Activated CD4-positive, alpha-beta T cell treated with anti-CD3 and anti-CD28 coated beads, Interleukin-2, Interleukin-6, amounts not matched to agents 100 ng/mL and 50 ng/mL, durations not matched to agents 16 hours and 8 hours (primary cell): ENCODE measurements around the gene ANK2.
A peak's percentile ranks its signal among the peaks of the same experiment; 100 is the strongest.
"Not testable (repeated sequence)": the region's sequence is repeated elsewhere in the genome, so short reads cannot be mapped to it uniquely, and the experiment has no call there.

Experiments
- DNase-seq: peaks from one replicate; pipeline ENCODE4 v3.0.0-alpha.2; 2020

Gene ANK2

DNA sequence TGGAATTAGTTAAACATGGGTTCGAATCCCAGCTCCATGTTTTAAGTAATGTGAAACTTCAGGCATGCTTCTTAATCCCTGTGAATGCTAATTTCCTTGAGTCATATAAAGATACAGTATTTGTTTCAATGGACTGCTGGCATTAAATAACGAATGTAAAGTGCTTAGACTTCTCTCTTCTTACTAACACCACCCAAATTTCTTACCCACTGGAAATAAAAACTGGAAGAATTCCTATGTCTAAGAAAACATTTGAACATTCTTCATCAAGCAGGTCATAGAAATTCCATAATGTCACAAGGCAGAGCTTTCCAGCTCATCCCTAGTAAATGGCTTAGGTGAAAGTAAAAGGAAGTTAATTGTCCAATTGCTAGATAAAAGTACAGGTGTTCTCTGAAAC lies 172.5 kb downstream of the ANK2 start:
- no peak for DNase-seq

DNA sequence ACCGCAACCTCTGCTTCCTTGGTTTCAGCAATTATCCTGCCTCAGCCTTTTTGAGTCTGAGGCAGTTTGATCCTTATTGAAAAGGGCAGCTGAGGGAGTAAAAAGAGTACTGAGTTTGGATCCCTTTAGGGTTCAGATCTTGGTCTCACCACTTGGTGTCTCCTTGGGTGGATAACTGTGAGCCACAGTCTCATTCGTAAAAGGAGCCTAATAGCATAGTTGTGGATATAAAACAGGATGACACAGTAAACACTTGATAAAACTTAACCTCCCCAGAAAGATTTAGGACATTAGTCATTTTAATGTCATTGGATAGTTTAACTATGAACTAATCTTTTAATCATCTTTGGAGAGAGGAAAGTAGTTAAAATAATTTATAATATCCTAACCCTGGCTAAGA lies 173.0 kb downstream of the ANK2 start:
- no peak for DNase-seq

DNA sequence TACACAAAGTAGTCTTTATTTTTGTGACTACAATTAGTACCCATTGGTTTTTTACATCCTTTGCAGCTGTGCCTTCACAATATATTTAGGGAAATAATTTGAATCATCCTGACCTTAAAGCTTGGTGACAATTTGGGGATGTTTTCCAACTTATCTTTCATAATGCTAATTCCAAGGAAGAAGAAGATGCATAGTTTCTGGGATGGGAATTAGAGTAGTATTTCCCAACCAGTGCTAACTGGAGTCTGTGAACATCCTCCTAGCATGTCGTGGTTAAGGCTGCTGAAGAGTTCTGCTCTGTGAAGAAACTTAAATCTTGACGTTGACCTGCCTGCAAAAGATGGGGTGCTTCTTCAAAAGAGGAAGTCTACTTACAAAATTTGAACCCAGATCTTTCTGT lies 173.5 kb downstream of the ANK2 start:
- DNase-seq, result no peak

GRCh38 chr4:113232194-113232593 lies 182.7 kb downstream of the ANK2 start:
- no peak for DNase-seq

DNA sequence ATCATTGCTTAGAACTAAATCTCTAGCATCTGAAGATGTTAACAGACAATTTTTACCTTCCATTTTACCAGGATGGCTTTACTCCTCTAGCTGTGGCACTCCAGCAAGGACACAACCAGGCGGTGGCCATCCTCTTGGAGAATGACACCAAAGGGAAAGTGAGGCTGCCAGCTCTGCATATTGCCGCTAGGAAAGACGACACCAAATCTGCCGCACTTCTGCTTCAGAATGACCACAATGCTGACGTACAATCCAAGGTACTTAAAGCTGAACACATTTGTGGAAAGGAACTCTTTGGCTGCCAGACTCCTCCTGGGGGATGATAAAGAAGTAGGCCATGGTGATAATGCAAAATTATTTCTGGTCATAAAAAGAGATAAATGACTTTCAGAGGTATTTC lies 187.5 kb downstream of the ANK2 start:
- no peak for DNase-seq

DNA sequence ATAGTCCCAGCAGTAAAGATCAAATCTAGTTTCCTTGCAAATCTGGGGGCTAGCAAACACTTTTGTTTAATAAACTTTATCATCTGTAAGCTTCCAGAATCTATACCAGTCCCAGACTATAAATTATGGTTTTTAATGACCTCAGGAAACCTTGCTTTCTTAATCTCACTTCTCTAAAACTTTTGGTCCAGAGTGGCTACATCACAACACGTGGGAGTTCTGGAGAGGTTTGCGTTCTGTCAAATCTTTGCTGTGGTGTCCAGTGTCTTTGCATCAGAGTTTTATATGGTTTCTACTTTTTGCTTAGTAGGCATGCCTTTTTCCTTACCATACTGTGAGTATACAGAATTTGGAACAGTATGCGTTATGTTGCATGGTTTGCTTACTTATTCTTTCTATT lies 193.9 kb downstream of the ANK2 start:
- no peak for DNase-seq

DNA sequence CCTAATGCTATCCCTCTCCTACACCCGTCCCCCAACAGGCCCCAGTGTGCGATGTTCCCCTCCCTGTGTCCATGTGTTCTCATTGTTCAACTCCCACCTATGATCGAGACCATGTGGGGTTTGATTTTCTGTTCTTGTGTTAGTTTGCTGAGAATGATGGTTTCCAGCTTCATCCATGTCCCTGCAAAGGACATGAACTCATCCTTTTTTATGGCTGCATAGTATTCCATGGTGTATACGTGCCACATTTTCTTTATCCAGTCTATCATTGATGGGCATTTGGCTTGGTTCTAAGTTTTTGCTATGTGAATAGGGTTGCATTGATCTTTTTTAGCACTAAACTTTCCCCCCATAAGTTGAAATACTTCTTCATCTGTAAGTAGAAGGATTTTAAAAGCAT lies 195.3 kb downstream of the ANK2 start:
- not testable (repeated sequence) for DNase-seq

DNA sequence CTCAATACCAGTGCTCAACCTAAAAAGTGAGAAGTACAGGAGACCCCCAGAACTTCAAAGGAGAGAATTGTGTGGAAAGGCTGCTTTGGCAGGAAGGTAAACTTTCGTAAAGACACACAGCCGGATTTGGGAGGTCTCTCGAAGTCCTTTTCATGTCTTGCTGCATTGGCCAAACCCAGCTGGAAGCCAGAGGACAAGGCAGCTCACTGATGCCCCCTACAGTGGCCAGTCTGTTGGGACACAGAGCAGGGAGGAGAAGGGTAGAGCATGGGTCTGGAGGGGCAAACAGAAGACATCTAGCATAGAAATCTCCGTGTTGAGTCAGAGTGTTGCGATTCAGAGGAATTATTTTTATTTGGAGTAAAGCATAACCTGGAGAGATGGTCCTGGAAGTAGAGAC lies 198.9 kb downstream of the ANK2 start:
- no peak for DNase-seq

DNA sequence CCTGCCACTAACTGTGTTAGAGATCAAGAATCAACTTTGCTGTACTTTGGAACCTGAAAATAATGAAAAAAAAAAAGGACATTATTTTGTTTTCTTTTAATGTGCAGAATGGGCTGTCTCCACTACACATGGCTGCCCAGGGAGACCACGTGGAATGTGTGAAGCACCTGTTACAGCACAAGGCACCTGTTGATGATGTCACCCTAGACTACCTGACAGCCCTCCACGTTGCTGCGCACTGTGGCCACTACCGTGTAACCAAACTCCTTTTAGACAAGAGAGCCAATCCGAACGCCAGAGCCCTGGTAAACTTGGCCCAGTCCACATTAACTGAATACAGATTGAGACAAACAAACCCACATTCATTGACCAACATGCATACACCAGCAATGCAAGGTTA lies 206.2 kb downstream of the ANK2 start:
- DNase-seq, result no peak

DNA sequence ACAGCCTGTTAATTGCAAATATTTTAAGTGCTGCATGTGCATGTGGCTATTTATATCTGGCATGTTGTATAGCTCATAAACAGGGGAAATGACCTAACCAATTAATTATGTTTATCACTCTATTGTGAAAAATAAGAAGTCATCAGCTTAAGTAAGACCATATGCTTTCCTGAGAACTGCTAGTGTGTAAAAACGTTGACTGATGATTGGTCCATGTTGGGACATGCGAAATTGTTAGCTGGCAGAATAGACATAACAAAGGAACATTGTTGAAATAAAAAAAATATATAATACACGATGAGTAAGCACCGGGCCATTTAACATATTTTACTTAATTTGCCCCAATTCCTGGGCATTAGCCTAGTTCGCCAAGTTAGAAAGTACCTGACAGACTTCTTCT lies 207.5 kb downstream of the ANK2 start:
- DNase-seq, result no peak

- DNase-seq, result no peak
These were observed 211.2 kb downstream of the ANK2 start for GRCh38 chr4:113260688-113261087.

DNA sequence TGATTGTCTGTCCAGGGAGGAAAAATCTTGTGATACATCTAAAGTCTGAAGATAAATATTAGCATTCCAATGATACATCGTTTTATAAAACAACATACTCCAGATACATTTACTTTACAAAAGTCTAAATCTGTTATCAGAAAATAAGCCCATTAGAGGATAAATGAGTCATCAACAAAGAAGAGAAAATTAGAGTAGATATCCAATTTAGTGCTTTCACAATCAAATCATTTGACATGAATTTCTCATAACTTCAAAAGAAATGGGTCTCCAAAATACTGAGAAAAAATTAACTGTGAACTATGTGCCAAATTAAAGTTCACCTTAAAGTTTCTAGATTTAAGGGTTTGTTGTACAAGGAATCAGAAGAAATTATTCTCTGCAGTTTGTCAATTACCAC lies 213.8 kb downstream of the ANK2 start:
- DNase-seq, result no peak

GRCh38 chr4:113270520-113271319 lies 221.3 kb downstream of the ANK2 start:
- DNase-seq, result no peak

GRCh38 chr4:113272523-113272922 lies 223.1 kb downstream of the ANK2 start:
- no peak for DNase-seq

GRCh38 chr4:113273721-113274220 lies 224.3 kb downstream of the ANK2 start:
- DNase-seq, result no peak

DNA sequence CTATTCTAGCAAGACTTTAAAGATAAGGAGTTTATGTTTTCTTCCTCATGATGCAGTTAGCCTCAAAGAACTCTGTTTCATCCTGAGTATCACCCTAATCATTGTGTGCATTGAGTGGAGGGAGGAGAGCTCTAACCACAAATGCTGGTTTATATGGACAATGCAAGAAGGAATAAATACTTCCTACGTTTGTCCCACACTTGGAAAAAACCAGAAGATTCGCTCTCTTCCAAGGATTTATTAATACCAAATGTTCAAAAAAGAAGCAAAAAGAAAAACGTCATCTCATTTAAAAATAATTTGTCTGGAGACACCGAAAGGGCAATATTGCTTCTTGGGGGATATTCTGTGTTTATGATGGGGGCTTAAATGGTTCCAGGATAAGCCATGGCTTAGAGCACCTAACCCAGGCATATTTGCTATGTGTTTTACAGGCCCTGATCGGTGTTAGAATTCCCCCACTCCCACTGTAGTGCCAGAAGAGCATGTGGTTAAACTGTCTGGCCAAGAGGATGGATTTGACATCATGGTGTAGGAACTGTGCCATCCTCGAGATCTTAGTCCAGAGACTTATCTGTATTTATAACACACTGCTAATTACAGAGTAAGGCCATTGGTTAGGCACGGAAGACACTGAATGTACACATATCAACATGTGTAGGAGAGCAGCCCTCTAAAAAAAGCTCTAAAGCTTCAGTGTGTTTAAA lies 227.2 kb downstream of the ANK2 start:
- no peak for DNase-seq

- DNase-seq, result peak; percentile 76
These were observed 229.0 kb downstream of the ANK2 start for GRCh38 chr4:113278324-113278934.

DNA sequence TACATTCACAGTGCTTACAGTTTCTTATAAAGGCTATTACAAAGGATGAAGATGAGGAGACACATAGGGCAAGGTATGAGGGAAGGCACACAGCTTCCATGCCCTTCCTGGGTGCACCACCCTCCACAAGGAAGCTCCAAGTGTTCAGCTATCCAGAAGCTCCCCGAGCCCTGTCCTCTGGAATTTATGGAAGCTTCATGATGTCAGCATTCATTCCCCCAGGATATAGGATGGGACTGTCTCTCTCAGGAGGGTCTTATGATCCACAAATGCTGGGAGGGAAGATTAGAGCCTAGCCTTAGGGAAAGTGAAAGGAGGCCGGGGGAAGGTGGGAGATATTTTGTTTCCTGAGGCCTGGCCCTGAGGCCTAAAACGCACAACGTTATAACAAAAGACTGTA lies 236.0 kb downstream of the ANK2 start:
- DNase-seq, result no peak

GRCh38 chr4:113288257-113288656 lies 238.8 kb downstream of the ANK2 start:
- DNase-seq, result no peak

DNA sequence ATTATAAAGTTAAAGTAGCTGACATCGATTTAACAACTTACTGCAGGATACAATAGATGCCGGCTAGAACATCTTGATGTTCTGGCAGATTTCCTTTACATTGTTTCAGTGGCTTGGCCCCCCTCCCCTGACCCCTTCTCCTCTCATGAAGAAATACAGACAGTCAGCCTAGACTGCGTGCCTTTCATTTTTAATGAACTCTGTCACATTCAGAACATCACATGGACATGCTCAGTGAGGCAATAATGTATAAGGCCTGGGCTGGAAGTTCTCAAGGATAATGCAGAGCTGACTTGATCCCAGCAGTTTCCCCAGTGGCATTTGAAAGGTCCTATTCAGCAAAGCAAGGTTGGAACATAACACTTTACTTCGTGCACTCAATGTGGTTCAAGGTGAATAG lies 239.2 kb downstream of the ANK2 start:
- no peak for DNase-seq

GRCh38 chr4:113289766-113290165 lies 240.3 kb downstream of the ANK2 start:
- no peak for DNase-seq

GRCh38 chr4:113290666-113291065 lies 241.2 kb downstream of the ANK2 start:
- no peak for DNase-seq

DNA sequence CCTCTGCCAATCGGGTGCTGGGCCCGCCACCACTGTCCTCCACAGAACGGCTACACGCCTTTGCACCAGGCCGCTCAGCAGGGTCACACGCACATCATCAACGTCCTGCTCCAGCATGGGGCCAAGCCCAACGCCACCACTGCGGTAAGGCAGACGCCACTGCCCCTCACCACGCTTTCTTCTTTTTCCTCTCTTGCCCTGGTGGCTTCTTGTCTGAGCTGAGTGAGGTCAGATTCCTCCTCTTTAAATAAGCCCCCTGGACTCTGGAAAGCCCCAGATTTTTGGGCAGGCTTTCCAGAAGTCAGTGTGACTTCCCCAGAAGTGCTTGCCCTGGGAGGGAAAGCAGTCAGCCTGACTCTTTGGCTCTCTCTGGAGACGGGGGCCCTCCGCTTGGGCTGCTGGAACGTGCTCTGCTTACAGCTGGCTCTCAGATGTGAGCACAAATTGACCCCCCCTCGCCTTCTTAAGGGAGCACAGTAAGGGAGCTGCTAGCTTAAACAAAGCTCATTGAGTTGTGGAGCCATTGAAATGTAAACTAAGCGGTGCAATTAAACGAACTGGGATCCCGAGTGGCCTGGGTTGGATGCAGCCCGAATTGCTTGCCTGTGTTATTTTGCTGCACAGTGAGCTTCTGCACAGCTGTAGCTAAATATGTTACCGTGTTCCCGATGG lies 243.1 kb downstream of the ANK2 start:
- DNase-seq, result no peak
